OCI-LY7 (cell line): ENCODE measurements around the gene SLC24A4. TPM values are rescaled to one million over a fixed set of nuclear protein-coding genes. Genes with fewer than 3 reads are reported as not detected.

Experiments
- BruUV-seq: library from RNA; stranded (reverse); fragments of 400-500 nt; replicated peaks from 2 replicates; lab custom pipeline; 2021; lab: Mats Ljungman, UMichigan
- CTCF ChIA-PET: fragments of 300-600 bp; sonication (Branson Sonifier 250); formaldehyde crosslinking; loops from one replicate; lab custom pipeline; 2022; ENCODE audit warnings: antibody characterized with exemption; ENCODE audit not compliant: unreplicated experiment; lab: Charles Lee
- POLR2A ChIA-PET: fragments of 300-600 bp; sonication (Branson Sonifier 250); formaldehyde crosslinking; loops from one replicate; lab custom pipeline; 2022; ENCODE audit warnings: antibody characterized with exemption; lab: Charles Lee
- DNase-seq: peaks from one replicate; pipeline ENCODE4 v3.0.0-alpha.2; 2015; ENCODE audit warnings: low spot score
- H2AFZ ChIP-seq: fragments of 200-600 bp; sonication (generic), shearing (Covaris generic); 2 replicates; pipeline ENCODE4 v1.6.1; 2014; ENCODE audit warnings: mild to moderate bottlenecking, antibody characterized with exemption, low read length, moderate library complexity
- H3K27ac ChIP-seq: fragments of 200-600 bp; sonication (generic); 2 replicates; pipeline ENCODE4 v1.5.1; 2014; ENCODE audit warnings: mixed run types, low read depth, mild to moderate bottlenecking, moderate library complexity, low read length, inconsistent platforms; ENCODE audit not compliant: poor library complexity, severe bottlenecking
- H3K36me3 ChIP-seq: fragments of 200-600 bp; sonication (generic); 2 replicates; pipeline ENCODE4 v1.6.1; 2014; ENCODE audit warnings: mild to moderate bottlenecking, antibody characterized with exemption, low read length, moderate library complexity, mixed read lengths; ENCODE audit not compliant: insufficient read depth
- H3K4me1 ChIP-seq: fragments of 200-600 bp; sonication (generic); 2 replicates; pipeline ENCODE4 v1.5.1; 2014; ENCODE audit warnings: mild to moderate bottlenecking, low read length; ENCODE audit not compliant: insufficient read depth, poor library complexity, severe bottlenecking
- H3K4me2 ChIP-seq: fragments of 200-600 bp; sonication (generic); 2 replicates; pipeline ENCODE4 v1.6.1; 2014; ENCODE audit warnings: mild to moderate bottlenecking, low read length
- H3K4me3 ChIP-seq: fragments of 200-600 bp; sonication (generic); 2 replicates; pipeline ENCODE4 v1.5.1; 2014; ENCODE audit warnings: mild to moderate bottlenecking, low read depth, low read length; ENCODE audit not compliant: poor library complexity, severe bottlenecking
- H3K79me2 ChIP-seq: fragments of 200-600 bp; sonication (generic); 2 replicates; pipeline ENCODE4 v1.6.1; 2016; ENCODE audit warnings: low read depth, mild to moderate bottlenecking, low read length, moderate library complexity, mixed read lengths; ENCODE audit not compliant: insufficient read depth
- H3K9me2 ChIP-seq: fragments of 200-600 bp; sonication (generic); 2 replicates; pipeline ENCODE4 v1.6.1; 2016; ENCODE audit warnings: mild to moderate bottlenecking, low read length, mixed read lengths; ENCODE audit not compliant: insufficient read depth
- H3K9me3 ChIP-seq: fragments of 200-600 bp; sonication (generic); 2 replicates; pipeline ENCODE4 v1.6.1; 2014; ENCODE audit warnings: mild to moderate bottlenecking, mixed run types, low read length, mixed read lengths
- H4K20me1 ChIP-seq: fragments of 200-600 bp; sonication (generic); 2 replicates; pipeline ENCODE4 v1.6.1; 2014; ENCODE audit warnings: mild to moderate bottlenecking, antibody characterized with exemption, low read length, moderate library complexity, mixed read lengths; ENCODE audit not compliant: insufficient read depth
- CTCF ChIP-seq: fragments of 200-600 bp; sonication (generic); conservative IDR thresholded peaks from 2 replicates; pipeline ENCODE4 v1.5.1; 2014; ENCODE audit warnings: mild to moderate bottlenecking, antibody characterized with exemption, low read length, moderate library complexity, mixed read lengths
- EZH2phosphoT487 ChIP-seq: fragments of 200-600 bp; sonication (generic); IDR thresholded peaks from 2 replicates; pipeline ENCODE4 v1.6.1; 2018; ENCODE audit warnings: low read depth, borderline replicate concordance, mild to moderate bottlenecking, mixed run types, antibody characterized with exemption, low read length, moderate library complexity, mixed read lengths
- intact Hi-C: fragments of 100-400 bp; cut with micrococcal nuclease; formaldehyde crosslinking; loops from one replicate; pipeline ENCODE4 v1.10.0; 2022; ENCODE audit not compliant: unreplicated experiment
- total RNA-seq, 2 experiments: library from RNA; depleted of rRNA in 1 of 2; stranded (reverse); fragments of >200 nt in 1 of 2; shearing (Covaris generic) in 1 of 2; gene quantifications; 2 replicates each; pipeline ENCODE4 v1.2.3, GENCODE V29; 2014 to 2022

Gene SLC24A4
- total RNA-seq, 2 experiments from 2014 or later, result not detected

- no peaks in the 10 kb centered on the region for H3K36me3 ChIP-seq
- POLR2A ChIA-PET, result no interaction called here
- no peak overlapping the region for H3K4me2 ChIP-seq
- H4K20me1 ChIP-seq, result no peaks in the 10 kb centered on the region
- no peak overlapping the region for H3K27ac ChIP-seq
- intact Hi-C loops, result no loop called here
- no peaks in the 10 kb centered on the region for H3K9me2 ChIP-seq
- H3K9me3 ChIP-seq, result no peaks in the 10 kb centered on the region
- no peak overlapping the region for H3K4me3 ChIP-seq
- no peaks in the 10 kb centered on the region for H3K79me2 ChIP-seq
- TF ChIP-seq EZH2phosphoT487, result no peak
- TF ChIP-seq CTCF, result no peak
- no peaks in the 10 kb centered on the region for H3K4me1 ChIP-seq
- no peak overlapping the region for H2AFZ ChIP-seq
- no TSS peak for BruUV-seq
- DNase-seq, result no peak
- CTCF ChIA-PET, result no interaction called here
Measured at GRCh38 chr14:92464156-92464555, 141.2 kb downstream of the SLC24A4 start.

GRCh38 chr14:92464716-92465115 is 141.8 kb downstream of the SLC24A4 start:
- Histone ChIP-seq H3K4me3 (no peak overlapping the region), H3K9me3 (no peaks in the 10 kb centered on the region), H3K36me3 (no peaks in the 10 kb centered on the region), H2AFZ (no peak overlapping the region), H3K27ac (no peak overlapping the region), H4K20me1 (no peaks in the 10 kb centered on the region), H3K4me1 (no peaks in the 10 kb centered on the region), H3K4me2 (no peak overlapping the region), H3K9me2 (no peaks in the 10 kb centered on the region), H3K79me2 (no peaks in the 10 kb centered on the region)
- TF ChIP-seq CTCF (no peak), EZH2phosphoT487 (no peak)
- intact Hi-C loops, result no loop called here
- POLR2A ChIA-PET, result interaction anchor here (0.6 to 0.7 kb wide), 2 partner anchors 230 to 236 kb away, joined by 3 read pairs; no protein-coding TSS in a partner anchor
- no peak for DNase-seq
- no TSS peak for BruUV-seq
- CTCF ChIA-PET, result no interaction called here

GRCh38 chr14:92465353-92466055 is 142.5 kb downstream of the SLC24A4 start:
- CTCF ChIA-PET, result no interaction called here
- Histone ChIP-seq H3K9me2 (no peaks in the 10 kb centered on the region), H3K27ac (no peak overlapping the region), H4K20me1 (no peaks in the 10 kb centered on the region), H3K9me3 (no peaks in the 10 kb centered on the region), H3K4me3 (no peak overlapping the region), H3K36me3 (no peaks in the 10 kb centered on the region), H2AFZ (no peak overlapping the region), H3K4me2 (no peak overlapping the region), H3K4me1 (no peaks in the 10 kb centered on the region), H3K79me2 (no peaks in the 10 kb centered on the region)
- intact Hi-C loops, result no loop called here
- DNase-seq, result no peak
- BruUV-seq, result no TSS peak
- TF ChIP-seq EZH2phosphoT487, result no peak
- no peak for TF ChIP-seq CTCF
- POLR2A ChIA-PET, result interaction anchor here (0.6 to 0.7 kb wide), 2 partner anchors 230 to 235 kb away, joined by 3 read pairs; no protein-coding TSS in a partner anchor
